Erythroblast (primary cell): Measurements from ENCODE around the gene STRN.

Experiments
- GATA1 ChIP-seq: IDR thresholded peaks from 2 replicates; pipeline ENCODE4 v1.6.1; 2011; ENCODE audit warnings: low read depth, mild to moderate bottlenecking, control low read depth, low read length, moderate library complexity
- POLR2A ChIP-seq: IDR thresholded peaks from 2 replicates; pipeline ENCODE4 v1.6.1; 2011; ENCODE audit warnings: mild to moderate bottlenecking, low read length

- TF ChIP-seq POLR2A (no peak), GATA1 (no peak)
Measured at GRCh38 chr2:36807223-36807886, 159.0 kb downstream of the STRN start.
